ENCODE results near the gene FAAH. TPM values are rescaled to one million over a fixed set of nuclear protein-coding genes. Genes with fewer than 3 reads are reported as not detected.
"Not testable (repeated sequence)": the region's sequence is repeated elsewhere in the genome, so short reads cannot be mapped to it uniquely, and the experiment has no call there.

FAAH gene
- polyA plus RNA-seq, 2 donors, result 12.1 to 33.2 TPM

DNA sequence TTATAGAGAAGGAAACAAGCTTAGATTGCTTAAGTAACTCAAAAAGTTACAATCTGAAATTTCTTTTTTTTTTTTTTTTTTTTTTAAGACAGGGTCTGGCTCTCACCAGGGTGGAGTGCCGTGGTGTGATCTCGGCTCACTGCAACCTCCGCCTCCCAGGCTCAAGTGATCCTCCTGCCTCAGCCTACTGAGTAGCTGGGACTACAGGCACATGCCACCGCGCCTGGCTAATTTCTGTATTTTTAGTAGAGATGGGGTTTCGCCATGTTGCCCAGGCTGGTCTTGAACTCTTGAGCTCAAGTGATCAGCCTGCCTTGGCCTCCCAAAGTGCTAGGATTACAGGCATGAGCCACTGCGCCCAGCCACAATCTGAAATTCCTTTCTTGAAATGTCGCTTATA lies 26.4 kb upstream of the FAAH start:
- not testable (repeated sequence) for H3K4me3 ChIP-seq (ENCODE audit: low read depth in 1 of 2, low read length in 2 of 2); H3K4me1 ChIP-seq (ENCODE audit: control insufficient read depth in 2 of 2, insufficient read depth in 2 of 2, low read length in 1 of 2); H3K9me3 ChIP-seq (ENCODE audit: control insufficient read depth in 2 of 2, insufficient read depth in 1 of 2, low read depth in 1 of 2, low read length in 1 of 2); H3K27ac ChIP-seq (ENCODE audit: low read depth in 2 of 2, low read length in 1 of 2); H3K27me3 ChIP-seq (ENCODE audit: control insufficient read depth in 1 of 2, insufficient read depth in 2 of 2, low read length in 2 of 2)
- H3K36me3 ChIP-seq (ENCODE audit: control insufficient read depth in 2 of 2, insufficient read depth in 2 of 2, low read length in 1 of 2), result peaks cover 6 to 13% of the 10 kb centered on the region in 2 donors
- 95 to 97% methylated on average over 8 of the region's 8 CpGs for WGBS, 2 donors

GRCh38 chr1:46368791-46369190 lies 25.3 kb upstream of the FAAH start:
- WGBS, 2 donors, result 83 to 84% methylated on average over 2 of the region's 2 CpGs
- peaks cover 2 to 9% of the 10 kb centered on the region in 2 donors for H3K36me3 ChIP-seq (ENCODE audit: control insufficient read depth in 2 of 2, insufficient read depth in 2 of 2, low read length in 1 of 2)
- no peak overlapping the region for H3K27ac ChIP-seq (ENCODE audit: low read depth in 2 of 2, low read length in 1 of 2)

DNA sequence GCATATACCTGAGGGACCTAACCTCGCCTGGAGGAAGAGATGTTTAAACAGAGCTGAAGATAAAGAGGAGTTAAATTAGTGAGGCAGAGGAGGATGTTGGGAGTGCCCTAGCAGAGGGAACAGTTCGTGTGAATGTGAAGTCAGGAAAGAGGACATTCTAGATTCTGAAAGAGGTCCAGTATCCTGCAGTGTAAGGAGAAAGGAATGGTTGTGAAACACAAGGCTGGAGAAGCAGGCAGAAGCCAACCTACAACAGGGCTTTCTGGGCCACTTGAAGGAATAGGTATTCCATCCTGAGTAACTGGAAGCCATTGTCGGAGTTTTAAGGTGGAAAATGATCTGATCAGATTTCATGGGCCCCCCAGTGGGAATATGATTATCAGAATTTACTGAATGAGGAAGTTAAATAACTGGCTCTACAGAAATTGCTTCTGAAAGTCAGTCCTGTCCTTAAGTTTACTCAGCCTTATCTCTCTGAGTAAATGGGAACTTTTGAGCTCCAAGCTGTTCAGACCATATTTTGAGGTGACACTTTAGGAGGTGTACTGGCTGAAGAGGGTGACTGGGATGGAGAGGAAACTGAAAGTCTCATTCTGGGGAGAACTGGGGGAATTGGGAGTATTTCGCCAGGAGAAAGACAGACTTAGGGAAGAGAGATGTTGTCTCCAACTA lies 24.4 kb upstream of the FAAH start:
- no peaks in the 10 kb centered on the region for H3K4me1 ChIP-seq (ENCODE audit: control insufficient read depth in 2 of 2, insufficient read depth in 2 of 2, low read length in 1 of 2)
- no peak overlapping the region for H3K4me3 ChIP-seq (ENCODE audit: low read depth in 1 of 2, low read length in 2 of 2)
- no peaks in the 10 kb centered on the region for H3K9me3 ChIP-seq (ENCODE audit: control insufficient read depth in 2 of 2, insufficient read depth in 1 of 2, low read depth in 1 of 2, low read length in 1 of 2)
- no peak overlapping the region for H3K27ac ChIP-seq (ENCODE audit: low read depth in 2 of 2, low read length in 1 of 2)
- peaks cover 2 to 6% of the 10 kb centered on the region in 2 donors for H3K36me3 ChIP-seq (ENCODE audit: control insufficient read depth in 2 of 2, insufficient read depth in 2 of 2, low read length in 1 of 2)
- 67 to 75% methylated on average over 4 of the region's 4 CpGs for WGBS, 2 donors
- H3K27me3 ChIP-seq (ENCODE audit: control insufficient read depth in 1 of 2, insufficient read depth in 2 of 2, low read length in 2 of 2), result no peaks in the 10 kb centered on the region

More at GRCh38 chr1:46368791-46369190, 25.3 kb upstream of the FAAH start:
- Histone ChIP-seq H3K4me3 (ENCODE audit: low read depth in 1 of 2, low read length in 2 of 2) (no peak overlapping the region), H3K27me3 (ENCODE audit: control insufficient read depth in 1 of 2, insufficient read depth in 2 of 2, low read length in 2 of 2) (no peaks in the 10 kb centered on the region), H3K4me1 (ENCODE audit: control insufficient read depth in 2 of 2, insufficient read depth in 2 of 2, low read length in 1 of 2) (no peaks in the 10 kb centered on the region), H3K9me3 (ENCODE audit: control insufficient read depth in 2 of 2, insufficient read depth in 1 of 2, low read depth in 1 of 2, low read length in 1 of 2) (no peaks in the 10 kb centered on the region)

DNA sequence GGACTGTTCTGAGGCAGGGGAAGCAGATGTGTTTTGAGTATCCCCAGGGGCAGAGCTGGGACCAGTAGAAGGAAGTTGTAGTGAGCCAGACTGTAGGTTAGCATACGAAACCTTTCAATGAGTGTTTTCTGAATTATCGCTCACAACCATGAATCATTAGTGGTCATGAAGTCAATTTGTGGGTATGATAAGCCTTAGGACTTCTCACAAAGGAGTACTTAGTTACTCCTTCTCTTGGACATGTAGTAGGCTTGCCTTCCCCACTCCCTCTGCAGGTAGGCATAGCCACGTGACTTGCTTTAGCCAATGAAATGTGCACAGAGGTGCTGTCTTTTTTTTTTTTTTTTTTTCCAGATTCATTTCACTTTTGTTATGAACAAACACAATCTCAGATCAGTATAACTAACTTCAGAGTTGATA lies 23.9 kb upstream of the FAAH start:
- WGBS, 2 donors, result 79 to 88% methylated on average over 3 of the region's 3 CpGs
- H3K4me1 ChIP-seq (ENCODE audit: control insufficient read depth in 2 of 2, insufficient read depth in 2 of 2, low read length in 1 of 2), result no peaks in the 10 kb centered on the region
- no peak overlapping the region for H3K4me3 ChIP-seq (ENCODE audit: low read depth in 1 of 2, low read length in 2 of 2)
- no peaks in the 10 kb centered on the region for H3K9me3 ChIP-seq (ENCODE audit: control insufficient read depth in 2 of 2, insufficient read depth in 1 of 2, low read depth in 1 of 2, low read length in 1 of 2)
- peaks cover 2 to 6% of the 10 kb centered on the region in 2 donors for H3K36me3 ChIP-seq (ENCODE audit: control insufficient read depth in 2 of 2, insufficient read depth in 2 of 2, low read length in 1 of 2)
- no peaks in the 10 kb centered on the region for H3K27me3 ChIP-seq (ENCODE audit: control insufficient read depth in 1 of 2, insufficient read depth in 2 of 2, low read length in 2 of 2)
- H3K27ac ChIP-seq (ENCODE audit: low read depth in 2 of 2, low read length in 1 of 2), result no peak overlapping the region

DNA sequence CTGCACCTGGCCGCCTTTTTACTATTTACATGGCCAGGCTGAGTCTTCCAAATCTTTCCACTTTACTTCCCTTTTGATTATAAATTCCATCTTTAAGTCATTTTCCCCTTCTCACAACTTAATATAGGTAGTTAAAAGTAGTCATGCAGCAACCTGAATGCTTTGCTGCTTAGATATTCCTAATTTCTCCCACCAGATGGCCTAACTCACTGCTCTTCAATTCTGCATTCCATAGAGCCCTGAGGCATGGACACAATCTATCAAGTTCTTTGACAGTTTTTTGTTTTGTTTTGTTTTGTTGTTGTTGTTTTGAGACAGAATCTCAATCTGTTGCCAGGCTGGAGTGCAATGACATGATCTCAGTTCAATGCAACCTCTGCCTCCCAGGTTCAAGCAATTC lies 21.7 kb upstream of the FAAH start:
- WGBS, 2 donors, result 95 to 100% methylated on average over 1 of the region's 1 CpG
- Histone ChIP-seq H3K36me3 (ENCODE audit: control insufficient read depth in 2 of 2, insufficient read depth in 2 of 2, low read length in 1 of 2) (peaks cover 2 to 3% of the 10 kb centered on the region in 2 donors), H3K27ac (ENCODE audit: low read depth in 2 of 2, low read length in 1 of 2) (no peak overlapping the region), H3K9me3 (ENCODE audit: control insufficient read depth in 2 of 2, insufficient read depth in 1 of 2, low read depth in 1 of 2, low read length in 1 of 2) (no peaks in the 10 kb centered on the region), H3K4me3 (ENCODE audit: low read depth in 1 of 2, low read length in 2 of 2) (no peak overlapping the region), H3K27me3 (ENCODE audit: control insufficient read depth in 1 of 2, insufficient read depth in 2 of 2, low read length in 2 of 2) (no peaks in the 10 kb centered on the region), H3K4me1 (ENCODE audit: control insufficient read depth in 2 of 2, insufficient read depth in 2 of 2, low read length in 1 of 2) (no peaks in the 10 kb centered on the region)

GRCh38 chr1:46379996-46380395 lies 14.1 kb upstream of the FAAH start:
- Histone ChIP-seq H3K27me3 (ENCODE audit: control insufficient read depth in 1 of 2, insufficient read depth in 2 of 2, low read length in 2 of 2) (no peaks in the 10 kb centered on the region), H3K4me1 (ENCODE audit: control insufficient read depth in 2 of 2, insufficient read depth in 2 of 2, low read length in 1 of 2) (no peaks in the 10 kb centered on the region), H3K9me3 (ENCODE audit: control insufficient read depth in 2 of 2, insufficient read depth in 1 of 2, low read depth in 1 of 2, low read length in 1 of 2) (peaks cover 0 to 6% of the 10 kb centered on the region in 2 donors), H3K36me3 (ENCODE audit: control insufficient read depth in 2 of 2, insufficient read depth in 2 of 2, low read length in 1 of 2) (no peaks in the 10 kb centered on the region), H3K27ac (ENCODE audit: low read depth in 2 of 2, low read length in 1 of 2) (no peak overlapping the region), H3K4me3 (ENCODE audit: low read depth in 1 of 2, low read length in 2 of 2) (no peak overlapping the region)
- 98 to 100% methylated on average over 1 of the region's 1 CpG for WGBS, 2 donors

- peaks cover 0 to 6% of the 10 kb centered on the region in 2 donors for H3K9me3 ChIP-seq (ENCODE audit: control insufficient read depth in 2 of 2, insufficient read depth in 1 of 2, low read depth in 1 of 2, low read length in 1 of 2)
- no peak overlapping the region for H3K4me3 ChIP-seq (ENCODE audit: low read depth in 1 of 2, low read length in 2 of 2)
- no peaks in the 10 kb centered on the region for H3K4me1 ChIP-seq (ENCODE audit: control insufficient read depth in 2 of 2, insufficient read depth in 2 of 2, low read length in 1 of 2)
- no peaks in the 10 kb centered on the region for H3K36me3 ChIP-seq (ENCODE audit: control insufficient read depth in 2 of 2, insufficient read depth in 2 of 2, low read length in 1 of 2)
- H3K27me3 ChIP-seq (ENCODE audit: control insufficient read depth in 1 of 2, insufficient read depth in 2 of 2, low read length in 2 of 2), result no peaks in the 10 kb centered on the region
- H3K27ac ChIP-seq (ENCODE audit: low read depth in 2 of 2, low read length in 1 of 2), result no peak overlapping the region
Observed at GRCh38 chr1:46380508-46380907, 13.6 kb upstream of the FAAH start.

- H3K9me3 ChIP-seq (ENCODE audit: control insufficient read depth in 2 of 2, insufficient read depth in 1 of 2, low read depth in 1 of 2, low read length in 1 of 2), result peaks cover 0 to 14% of the 10 kb centered on the region in 2 donors
- no peak overlapping the region for H3K27ac ChIP-seq (ENCODE audit: low read depth in 2 of 2, low read length in 1 of 2)
- H3K36me3 ChIP-seq (ENCODE audit: control insufficient read depth in 2 of 2, insufficient read depth in 2 of 2, low read length in 1 of 2), result no peaks in the 10 kb centered on the region
- no peak overlapping the region for H3K4me3 ChIP-seq (ENCODE audit: low read depth in 1 of 2, low read length in 2 of 2)
- peaks cover 0 to 9% of the 10 kb centered on the region in 2 donors for H3K4me1 ChIP-seq (ENCODE audit: control insufficient read depth in 2 of 2, insufficient read depth in 2 of 2, low read length in 1 of 2)
- 82% methylated on average over 12 of the region's 12 CpGs for WGBS, 2 donors
- no peaks in the 10 kb centered on the region for H3K27me3 ChIP-seq (ENCODE audit: control insufficient read depth in 1 of 2, insufficient read depth in 2 of 2, low read length in 2 of 2)
Observed at GRCh38 chr1:46393510-46393909, 607 bp upstream of the FAAH start.

- Histone ChIP-seq H3K27ac (ENCODE audit: low read depth in 2 of 2, low read length in 1 of 2) (peak overlapping the region in 1 of 2 donors; percentile 1), H3K36me3 (ENCODE audit: control insufficient read depth in 2 of 2, insufficient read depth in 2 of 2, low read length in 1 of 2) (no peaks in the 10 kb centered on the region), H3K4me1 (ENCODE audit: control insufficient read depth in 2 of 2, insufficient read depth in 2 of 2, low read length in 1 of 2) (peaks cover 0 to 9% of the 10 kb centered on the region in 2 donors), H3K9me3 (ENCODE audit: control insufficient read depth in 2 of 2, insufficient read depth in 1 of 2, low read depth in 1 of 2, low read length in 1 of 2) (peaks cover 0 to 14% of the 10 kb centered on the region in 2 donors), H3K27me3 (ENCODE audit: control insufficient read depth in 1 of 2, insufficient read depth in 2 of 2, low read length in 2 of 2) (no peaks in the 10 kb centered on the region), H3K4me3 (ENCODE audit: low read depth in 1 of 2, low read length in 2 of 2) (peak overlapping the region; percentile 49 to 73)
- WGBS, 2 donors, result 32 to 33% methylated on average over 17 of the region's 17 CpGs
Observed at GRCh38 chr1:46394872-46395465, 852 bp downstream of the FAAH start.

Data from esophagus (tissue), 2 donors.